ENCODE data around the gene SNAPC2. TPM values are rescaled to one million over a fixed set of nuclear protein-coding genes. Genes with fewer than 3 reads are reported as not detected.
A peak's percentile ranks its signal among the peaks of the same experiment; 100 is the strongest.

Gene SNAPC2
- polyA plus RNA-seq, 1 of the 3 experiments (the other 2 are of a cell fraction), result 38.7 TPM

- peaks cover 12 to 39% of the 10 kb centered on the region in 2 experiments; a peak in 3 of 4 replicates for H3K4me1 ChIP-seq (ENCODE audit: control insufficient read depth in 1 of 2, insufficient read depth in 2 of 2, low read depth in 1 of 2, low read length in 1 of 2)
Observed at GRCh38 chr19:7921302-7921966, 1.3 kb downstream of the SNAPC2 start.

DNA sequence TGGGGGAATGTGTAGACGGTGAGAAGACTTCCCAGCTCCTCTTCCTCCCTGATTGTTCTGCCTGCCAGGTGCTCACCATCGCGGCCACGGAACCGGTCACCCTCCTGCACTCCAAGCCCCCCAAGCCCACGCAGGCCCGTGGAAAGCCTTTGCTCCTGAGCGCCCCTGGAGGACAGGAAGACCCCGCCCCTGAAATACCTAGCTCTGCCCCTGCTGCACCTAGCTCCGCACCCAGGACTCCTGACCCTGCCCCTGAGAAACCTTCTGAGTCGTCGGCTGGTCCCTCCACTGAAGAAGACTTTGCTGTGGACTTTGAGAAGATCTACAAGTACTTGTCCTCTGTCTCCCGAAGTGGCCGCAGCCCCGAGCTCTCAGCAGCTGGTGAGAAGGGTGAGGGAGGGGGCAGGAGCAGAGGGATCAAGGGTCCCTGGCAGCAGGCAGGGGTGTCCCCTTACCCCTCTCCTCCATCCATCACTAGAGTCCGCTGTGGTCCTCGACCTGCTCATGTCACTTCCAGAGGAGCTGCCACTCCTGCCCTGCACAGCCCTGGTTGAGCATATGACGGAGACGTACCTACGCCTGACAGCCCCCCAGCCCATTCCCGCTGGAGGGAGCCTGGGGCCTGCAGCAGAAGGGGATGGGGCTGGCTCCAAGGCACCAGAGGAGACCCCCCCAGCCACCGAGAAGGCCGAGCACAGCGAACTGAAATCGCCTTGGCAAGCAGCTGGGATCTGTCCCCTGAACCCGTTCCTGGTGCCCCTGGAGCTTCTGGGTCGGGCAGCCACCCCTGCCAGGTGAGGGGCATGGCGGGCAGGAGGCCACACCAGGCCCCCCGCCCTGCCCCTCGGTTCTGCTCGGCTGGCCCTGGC lies 2.1 kb downstream of the SNAPC2 start:
- peaks cover 17 to 47% of the 10 kb centered on the region in 2 experiments; a peak in 3 of 4 replicates for H3K4me1 ChIP-seq (ENCODE audit: control insufficient read depth in 1 of 2, insufficient read depth in 2 of 2, low read depth in 1 of 2, low read length in 1 of 2)
- CTCF ChIA-PET, result interaction anchor here (1.2 to 3.4 kb wide), 5 partner anchors 18 to 69 kb away, joined by 3 to 18 read pairs (median 4); partner anchors contain the start of gene TIMM44
- no peaks in the 10 kb centered on the region for H3K9me3 ChIP-seq
- TF ChIP-seq, protein P1, sequence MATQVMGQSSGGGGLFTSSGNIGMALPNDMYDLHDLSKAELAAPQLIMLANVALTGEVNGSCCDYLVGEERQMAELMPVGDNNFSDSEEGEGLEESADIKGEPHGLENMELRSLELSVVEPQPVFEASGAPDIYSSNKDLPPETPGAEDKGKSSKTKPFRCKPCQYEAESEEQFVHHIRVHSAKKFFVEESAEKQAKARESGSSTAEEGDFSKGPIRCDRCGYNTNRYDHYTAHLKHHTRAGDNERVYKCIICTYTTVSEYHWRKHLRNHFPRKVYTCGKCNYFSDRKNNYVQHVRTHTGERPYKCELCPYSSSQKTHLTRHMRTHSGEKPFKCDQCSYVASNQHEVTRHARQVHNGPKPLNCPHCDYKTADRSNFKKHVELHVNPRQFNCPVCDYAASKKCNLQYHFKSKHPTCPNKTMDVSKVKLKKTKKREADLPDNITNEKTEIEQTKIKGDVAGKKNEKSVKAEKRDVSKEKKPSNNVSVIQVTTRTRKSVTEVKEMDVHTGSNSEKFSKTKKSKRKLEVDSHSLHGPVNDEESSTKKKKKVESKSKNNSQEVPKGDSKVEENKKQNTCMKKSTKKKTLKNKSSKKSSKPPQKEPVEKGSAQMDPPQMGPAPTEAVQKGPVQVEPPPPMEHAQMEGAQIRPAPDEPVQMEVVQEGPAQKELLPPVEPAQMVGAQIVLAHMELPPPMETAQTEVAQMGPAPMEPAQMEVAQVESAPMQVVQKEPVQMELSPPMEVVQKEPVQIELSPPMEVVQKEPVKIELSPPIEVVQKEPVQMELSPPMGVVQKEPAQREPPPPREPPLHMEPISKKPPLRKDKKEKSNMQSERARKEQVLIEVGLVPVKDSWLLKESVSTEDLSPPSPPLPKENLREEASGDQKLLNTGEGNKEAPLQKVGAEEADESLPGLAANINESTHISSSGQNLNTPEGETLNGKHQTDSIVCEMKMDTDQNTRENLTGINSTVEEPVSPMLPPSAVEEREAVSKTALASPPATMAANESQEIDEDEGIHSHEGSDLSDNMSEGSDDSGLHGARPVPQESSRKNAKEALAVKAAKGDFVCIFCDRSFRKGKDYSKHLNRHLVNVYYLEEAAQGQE (IDR thresholded peaks at IDR 0.05; ENCODE audit: low read depth, low read length), result no peak
- 0 out of 2 replicates have a peak, but pooled peaks have one; percentile 6 for TF ChIP-seq CTCF (IDR thresholded peaks at IDR 0.05)
- H3K4me3 ChIP-seq (ENCODE audit: low read depth in 2 of 2, low read length in 1 of 2), result 0 out of 4 replicates have a peak overlapping the region, but pooled peaks of 1 of the 2 experiments have one; percentile 50
- H3K27me3 ChIP-seq (ENCODE audit: insufficient read depth), result no peaks in the 10 kb centered on the region
- H3K4me2 ChIP-seq, result peak overlapping the region; percentile 91
- peak overlapping the region in 1 of 2 experiments; percentile 82; a peak in 2 of 4 replicates for H3K27ac ChIP-seq (ENCODE audit: low read depth in 2 of 2, low read length in 1 of 2)
- 93% methylated on average over 10 of the region's 31 CpGs for WGBS (ENCODE audit: low lambda C conversion rate)
- H3K9ac ChIP-seq, result no peak overlapping the region
- POLR2A ChIA-PET, result interaction anchor here (1.7 kb wide), 1 partner anchor 21 kb away, joined by 7 read pairs; the partner anchor contains the start of gene TIMM44
- H3K79me2 ChIP-seq (ENCODE audit: insufficient read depth), result peaks cover 24% of the 10 kb centered on the region; the same call in 1 of the 2 replicates
- peaks cover 0 to 23% of the 10 kb centered on the region in 2 experiments for H3K36me3 ChIP-seq (replicated peaks in 1 of 2; ENCODE audit: control insufficient read depth in 1 of 2, insufficient read depth in 2 of 2, low read length in 1 of 2)
- no peaks in the 10 kb centered on the region for H3K9me2 ChIP-seq
- DNase-seq, result no peak
- H3F3A ChIP-seq (replicated peaks; ENCODE audit: insufficient read depth), result peaks cover 4% of the 10 kb centered on the region
- H4K20me1 ChIP-seq (ENCODE audit: insufficient read depth), result peaks cover 33% of the 10 kb centered on the region
- H2AFZ ChIP-seq (ENCODE audit: low read depth), result no peak overlapping the region

More at GRCh38 chr19:7921302-7921966, 1.3 kb downstream of the SNAPC2 start:
- Histone ChIP-seq H4K20me1 (ENCODE audit: insufficient read depth) (peaks cover 33% of the 10 kb centered on the region), H3K4me2 (peak overlapping the region; percentile 91), H3K27me3 (ENCODE audit: insufficient read depth) (no peaks in the 10 kb centered on the region), H3K79me2 (ENCODE audit: insufficient read depth) (peaks cover 24% of the 10 kb centered on the region; the same call in 1 of the 2 replicates), H3K9me3 (no peaks in the 10 kb centered on the region), H3K36me3 (replicated peaks in 1 of 2; ENCODE audit: control insufficient read depth in 1 of 2, insufficient read depth in 2 of 2, low read length in 1 of 2) (peaks cover 0 to 20% of the 10 kb centered on the region in 2 experiments), H3K27ac (ENCODE audit: low read depth in 2 of 2, low read length in 1 of 2) (peak overlapping the region; percentile 77 to 82), H3K9me2 (no peaks in the 10 kb centered on the region), H3K4me3 (ENCODE audit: low read depth in 2 of 2, low read length in 1 of 2) (peak overlapping the region; percentile 50 to 76), H3K9ac (peak overlapping the region; percentile 61), H3F3A (replicated peaks; ENCODE audit: insufficient read depth) (peaks cover 4% of the 10 kb centered on the region), H2AFZ (ENCODE audit: low read depth) (no peak overlapping the region)
- ChIA-PET CTCF (interaction anchor here (1.1 to 4.9 kb wide), 6 partner anchors 8 to 69 kb away, joined by 3 to 36 read pairs (median 5); partner anchors contain the start of gene TIMM44), POLR2A (interaction anchor here (1.4 to 2.4 kb wide), 4 partner anchors 22 to 59 kb away, joined by 5 to 8 read pairs (median 8); partner anchors contain the start of genes PRR36 and TIMM44)
- TF ChIP-seq RAD21 (IDR thresholded peaks at IDR 0.05; ENCODE audit: low read length), result no peak
- no peak for TF ChIP-seq YY1 (IDR thresholded peaks at IDR 0.05; ENCODE audit: low read depth)
- peak; percentile 22; the same call in 1 of the 2 replicates for TF ChIP-seq GABPA (IDR thresholded peaks at IDR 0.05; ENCODE audit: low read depth)
- no peak for DNase-seq
- WGBS (ENCODE audit: low lambda C conversion rate), result 60% methylated on average over 14 of the region's 17 CpGs
